ENCODE results near the gene CFAP65.
A peak's percentile ranks its signal among the peaks of the same experiment; 100 is the strongest.

CFAP65 gene

GRCh38 chr2:218975060-218975777, 66.1 kb downstream of the CFAP65 start:
- in situ Hi-C loops (cut with HindIII; ENCODE audit: low pct_unique_long_range_greater_than_20kb, low sequenced_read_pairs), result no loop called here
- no peak for DNase-seq (ENCODE audit: low read depth in 1 of 2, low spot score in 1 of 2)

GRCh38 chr2:218970894-218971293, 70.4 kb downstream of the CFAP65 start:
- no peak for TF ChIP-seq JUND (IDR thresholded peaks at IDR 0.05; ENCODE audit: low read depth)
- in situ Hi-C loops (cut with HindIII; ENCODE audit: low pct_unique_long_range_greater_than_20kb, low sequenced_read_pairs), result no loop called here
- DNase-seq (ENCODE audit: low read depth in 1 of 2, low spot score in 1 of 2), result no peak

More at GRCh38 chr2:218975060-218975777, 66.1 kb downstream of the CFAP65 start:
- no peak for TF ChIP-seq JUND (IDR thresholded peaks at IDR 0.05; ENCODE audit: low read depth)

GRCh38 chr2:218964041-218964771, 77.1 kb downstream of the CFAP65 start:
- in situ Hi-C loops (cut with HindIII; ENCODE audit: low pct_unique_long_range_greater_than_20kb, low sequenced_read_pairs), result no loop called here
- no peak for DNase-seq (ENCODE audit: low read depth in 1 of 2, low spot score in 1 of 2)
- no peak for TF ChIP-seq JUND (IDR thresholded peaks at IDR 0.05; ENCODE audit: low read depth)

- DNase-seq (ENCODE audit: low read depth in 1 of 2, low spot score in 1 of 2), result no peak
- in situ Hi-C loops (cut with HindIII; ENCODE audit: low pct_unique_long_range_greater_than_20kb, low sequenced_read_pairs), result no loop called here
Observed at GRCh38 chr2:218963601-218964000, 77.7 kb downstream of the CFAP65 start.

GRCh38 chr2:218962859-218963492, 78.3 kb downstream of the CFAP65 start:
- DNase-seq (ENCODE audit: low read depth in 1 of 2, low spot score in 1 of 2), result peak; percentile 59 to 73
- in situ Hi-C loops (cut with HindIII; ENCODE audit: low pct_unique_long_range_greater_than_20kb, low sequenced_read_pairs), result no loop called here
- no peak for TF ChIP-seq JUND (IDR thresholded peaks at IDR 0.05; ENCODE audit: low read depth)

More at GRCh38 chr2:218963601-218964000, 77.7 kb downstream of the CFAP65 start:
- no peak for TF ChIP-seq JUND (IDR thresholded peaks at IDR 0.05; ENCODE audit: low read depth)

- in situ Hi-C loops (cut with HindIII; ENCODE audit: low pct_unique_long_range_greater_than_20kb, low sequenced_read_pairs), result no loop called here
- TF ChIP-seq JUND (IDR thresholded peaks at IDR 0.05; ENCODE audit: low read depth), result no peak
- DNase-seq (ENCODE audit: low read depth in 1 of 2, low spot score in 1 of 2), result peak; percentile 52 to 69
Observed at GRCh38 chr2:218961651-218962570, 79.4 kb downstream of the CFAP65 start.

- in situ Hi-C loops (cut with HindIII; ENCODE audit: low pct_unique_long_range_greater_than_20kb, low sequenced_read_pairs), result no loop called here
- no peak for DNase-seq (ENCODE audit: low read depth in 1 of 2, low spot score in 1 of 2)
- TF ChIP-seq JUND (IDR thresholded peaks at IDR 0.05; ENCODE audit: low read depth), result no peak
Observed at GRCh38 chr2:218961229-218961628, 80.1 kb downstream of the CFAP65 start.

GRCh38 chr2:218960309-218961165, 80.8 kb downstream of the CFAP65 start:
- no peak for DNase-seq (ENCODE audit: low read depth in 1 of 2, low spot score in 1 of 2)
- in situ Hi-C loops (cut with HindIII; ENCODE audit: low pct_unique_long_range_greater_than_20kb, low sequenced_read_pairs), result no loop called here
- TF ChIP-seq JUND (IDR thresholded peaks at IDR 0.05; ENCODE audit: low read depth), result no peak

- in situ Hi-C loops (cut with HindIII; ENCODE audit: low pct_unique_long_range_greater_than_20kb, low sequenced_read_pairs), result no loop called here
- no peak for TF ChIP-seq JUND (IDR thresholded peaks at IDR 0.05; ENCODE audit: low read depth)
- DNase-seq (ENCODE audit: low read depth in 1 of 2, low spot score in 1 of 2), result no peak
Observed at GRCh38 chr2:218959761-218960308, 81.5 kb downstream of the CFAP65 start.

GRCh38 chr2:218959141-218959731, 82.1 kb downstream of the CFAP65 start, which contains the start of gene CDK5R2:
Gene CDK5R2 (plus strand): TSS chr2:218959666. CDS start chr2:218959821, 155 bp downstream.
- in situ Hi-C loops (cut with HindIII; ENCODE audit: low pct_unique_long_range_greater_than_20kb, low sequenced_read_pairs), result no loop called here
- no peak for TF ChIP-seq JUND (IDR thresholded peaks at IDR 0.05; ENCODE audit: low read depth)
- no peak for DNase-seq (ENCODE audit: low read depth in 1 of 2, low spot score in 1 of 2)

- in situ Hi-C loops (cut with HindIII; ENCODE audit: low pct_unique_long_range_greater_than_20kb, low sequenced_read_pairs), result no loop called here
- TF ChIP-seq JUND (IDR thresholded peaks at IDR 0.05; ENCODE audit: low read depth), result no peak
- DNase-seq (ENCODE audit: low read depth in 1 of 2, low spot score in 1 of 2), result no peak
Observed at GRCh38 chr2:218958276-218958675, 83.0 kb downstream of the CFAP65 start.
